Epithelial cell of esophagus (primary cell): ENCODE results near the gene CYP26B1.

Source experiments
- DNase-seq: peaks from one replicate; pipeline ENCODE4 v3.0.0; 2010; ENCODE audit warnings: low read depth
- H3K4me3 ChIP-seq: 2 replicates; pipeline ENCODE4 v1.5.1; 2011; ENCODE audit warnings: mild to moderate bottlenecking, low read length, control low read depth
- CTCF ChIP-seq: IDR thresholded peaks from 2 replicates; pipeline ENCODE4 v1.5.1; 2011; ENCODE audit warnings: low read depth, mild to moderate bottlenecking, low read length, control low read depth, inconsistent platforms; ENCODE audit not compliant: insufficient read depth; ENCODE audit errors: missing control alignments

Gene CYP26B1

GRCh38 chr2:72181616-72182015, 34.0 kb upstream of the CYP26B1 start:
- no peak for TF ChIP-seq CTCF
- H3K4me3 ChIP-seq, result no peak overlapping the region
- no peak for DNase-seq

- peak; percentile 16 for DNase-seq
- H3K4me3 ChIP-seq, result no peak overlapping the region
- TF ChIP-seq CTCF, result no peak
Measured at GRCh38 chr2:72180351-72180750, 32.7 kb upstream of the CYP26B1 start.

- no peak overlapping the region for H3K4me3 ChIP-seq
- no peak for TF ChIP-seq CTCF
- DNase-seq, result no peak
Measured at GRCh38 chr2:72178551-72178950, 30.9 kb upstream of the CYP26B1 start.

- no peak for DNase-seq
- TF ChIP-seq CTCF, result no peak
- H3K4me3 ChIP-seq, result no peak overlapping the region
Measured at GRCh38 chr2:72176281-72176680, 28.6 kb upstream of the CYP26B1 start.

GRCh38 chr2:72175636-72176035, 28.0 kb upstream of the CYP26B1 start:
- no peak for TF ChIP-seq CTCF
- H3K4me3 ChIP-seq, result no peak overlapping the region
- DNase-seq, result no peak

GRCh38 chr2:72173640-72174321, 26.1 kb upstream of the CYP26B1 start:
- no peak for DNase-seq
- no peak overlapping the region for H3K4me3 ChIP-seq
- TF ChIP-seq CTCF, result no peak

- DNase-seq, result no peak
- no peak for TF ChIP-seq CTCF
- no peak overlapping the region for H3K4me3 ChIP-seq
Measured at GRCh38 chr2:72172478-72172877, 24.8 kb upstream of the CYP26B1 start.
